HUES64 (cell line): ENCODE results near the gene SERPINE2. TPM values are rescaled to one million over a fixed set of nuclear protein-coding genes. Genes with fewer than 3 reads are reported as not detected.
A peak's percentile ranks its signal among the peaks of the same experiment; 100 is the strongest.

Source experiments
- H3K27ac ChIP-seq: 2 replicates; pipeline ENCODE4 v1.7.0; 2013; ENCODE audit warnings: low read depth, low read length, inconsistent platforms
- H3K27me3 ChIP-seq: 2 replicates; pipeline ENCODE4 v1.6.1; 2013; ENCODE audit warnings: mild to moderate bottlenecking, low read length; ENCODE audit not compliant: insufficient read depth
- H3K36me3 ChIP-seq: 2 replicates; pipeline ENCODE4 v1.6.1; 2013; ENCODE audit warnings: mild to moderate bottlenecking, low read length; ENCODE audit not compliant: insufficient read depth
- H3K4me1 ChIP-seq: 2 replicates; pipeline ENCODE4 v1.6.1; 2013; ENCODE audit warnings: mild to moderate bottlenecking, low read length, moderate library complexity; ENCODE audit not compliant: insufficient read depth
- H3K4me3 ChIP-seq: 2 replicates; pipeline ENCODE4 v1.5.1; 2013; ENCODE audit warnings: mild to moderate bottlenecking, low read length, moderate library complexity
- H3K9ac ChIP-seq: 2 replicates; pipeline ENCODE4 v1.6.1; 2013; ENCODE audit warnings: mild to moderate bottlenecking, low read depth, low read length
- H3K9me3 ChIP-seq: 2 replicates; pipeline ENCODE4 v1.6.1; 2013; ENCODE audit warnings: low read depth, low read length; ENCODE audit not compliant: insufficient read depth
- WGBS: fragments of 150-250, 120-280 bp; methylation state at CpG from one replicate; pipeline ENCODE4 v1.1.7; 2013; ENCODE audit warnings: missing lambda C conversion rate; 5-methylcytosine and 5-hydroxymethylcytosine counted together
- polyA plus RNA-seq, 2 experiments: library from polyadenylated mRNA; stranded (reverse); fragments of 50-300 nt; gene quantifications; one replicate each; pipeline ENCODE4 v1.2.3, GENCODE V29; 2013

The SERPINE2 gene
- polyA plus RNA-seq (2013, experiment 1 of 2): 162 TPM
- polyA plus RNA-seq (2013, experiment 2 of 2): 185 TPM

DNA sequence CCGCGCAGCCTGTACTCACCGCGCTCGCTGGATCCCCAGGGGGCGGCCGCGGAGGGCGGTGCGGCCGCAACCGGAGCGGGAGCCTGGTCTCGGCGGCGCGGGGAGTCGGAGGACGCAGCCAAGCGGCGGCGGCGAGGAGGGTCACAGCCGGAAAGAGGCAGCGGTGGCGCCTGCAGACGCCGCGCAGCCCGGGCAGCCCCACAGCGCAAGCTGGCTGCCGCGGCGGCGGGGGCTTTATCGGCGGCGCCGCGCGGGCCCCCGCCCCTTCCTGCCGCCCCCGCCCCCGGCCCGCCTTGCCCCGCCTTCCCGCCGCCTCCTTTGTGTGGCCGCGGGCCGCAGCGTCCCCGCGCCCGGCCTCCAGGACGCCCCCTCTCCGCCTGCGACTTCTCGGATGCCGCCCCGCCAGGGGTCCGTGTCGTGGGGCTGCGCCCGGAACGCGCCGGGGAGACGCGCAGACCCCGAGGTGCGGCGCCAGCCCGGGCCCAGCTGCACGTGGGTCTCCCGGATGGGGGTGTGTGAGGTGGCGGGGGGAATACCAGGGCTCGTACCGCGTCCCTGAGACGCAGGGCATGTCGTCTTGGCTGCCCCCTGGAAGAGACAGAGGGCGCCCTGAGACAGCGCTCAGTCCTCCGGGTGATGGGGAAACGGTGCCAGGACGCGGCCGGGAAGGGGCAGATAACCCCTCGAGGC is at the start of gene SERPINE2:
SERPINE2 (minus strand) TSS at position 207 of the 690 bp plus-strand sequence. CDS start 37,386 bp downstream, outside the sequence.
- Histone ChIP-seq H3K9me3 (no peaks in the 10 kb centered on the region), H3K9ac (peak within 1 kb of the TSS; percentile 87), H3K4me1 (peaks cover 12% of the 10 kb centered on the region), H3K36me3 (no peaks in the 10 kb centered on the region), H3K27me3 (peaks cover 44% of the 10 kb centered on the region), H3K27ac (peak within 1 kb of the TSS; percentile 42; the same call in 1 of the 2 replicates), H3K4me3 (peak within 1 kb of the TSS; percentile 71)
- WGBS: under 1% methylated on average over 91 of the region's 91 CpGs

GRCh38 chr2:224086226-224086914 is 47.3 kb upstream of the SERPINE2 start:
- H3K4me3 ChIP-seq: no peak overlapping the region
- H3K36me3 ChIP-seq: no peaks in the 10 kb centered on the region
- H3K9me3 ChIP-seq: no peaks in the 10 kb centered on the region
- no peak overlapping the region for H3K27ac ChIP-seq
- WGBS: 92% methylated on average over 3 of the region's 3 CpGs
- no peak overlapping the region for H3K9ac ChIP-seq
- no peaks in the 10 kb centered on the region for H3K27me3 ChIP-seq
- H3K4me1 ChIP-seq: peaks cover 4% of the 10 kb centered on the region; the same call in 1 of the 2 replicates

DNA sequence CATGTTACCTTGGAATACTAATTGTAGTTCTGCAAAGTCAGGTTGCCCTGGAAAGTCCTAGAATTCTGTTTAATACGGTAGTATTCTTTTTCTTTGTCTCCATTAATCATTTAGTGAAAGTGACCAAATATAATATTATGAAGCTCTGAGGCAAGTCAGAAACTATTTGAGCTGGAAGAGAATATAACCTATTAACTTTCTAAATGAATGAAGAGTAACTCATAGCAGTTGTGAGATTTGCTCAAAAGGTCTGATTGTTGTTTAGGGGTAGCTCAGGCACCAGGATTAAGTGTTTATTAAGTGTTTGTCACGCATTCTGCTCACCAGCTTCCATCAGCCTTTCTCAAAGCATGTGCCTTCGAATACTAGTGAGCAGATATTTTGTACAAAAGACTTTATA is 46.7 kb upstream of the SERPINE2 start:
- Histone ChIP-seq H3K4me1 (peaks cover 4% of the 10 kb centered on the region; the same call in 1 of the 2 replicates), H3K9me3 (no peaks in the 10 kb centered on the region), H3K36me3 (no peaks in the 10 kb centered on the region), H3K27ac (no peak overlapping the region), H3K4me3 (no peak overlapping the region), H3K27me3 (no peaks in the 10 kb centered on the region), H3K9ac (no peak overlapping the region)
- WGBS: 88% methylated on average over 1 of the region's 3 CpGs

- no peaks in the 10 kb centered on the region for H3K27me3 ChIP-seq
- no peaks in the 10 kb centered on the region for H3K36me3 ChIP-seq
- no peak overlapping the region for H3K9ac ChIP-seq
- no peak overlapping the region for H3K4me3 ChIP-seq
- no peaks in the 10 kb centered on the region for H3K9me3 ChIP-seq
- 98% methylated on average over 2 of the region's 2 CpGs for WGBS
- H3K27ac ChIP-seq: no peak overlapping the region
- H3K4me1 ChIP-seq: peaks cover 4% of the 10 kb centered on the region; the same call in 1 of the 2 replicates
These were observed 46.2 kb upstream of the SERPINE2 start for GRCh38 chr2:224085246-224085645.

- Histone ChIP-seq H3K9ac (no peak overlapping the region), H3K4me3 (no peak overlapping the region), H3K4me1 (peaks cover 4% of the 10 kb centered on the region; the same call in 1 of the 2 replicates), H3K36me3 (no peaks in the 10 kb centered on the region), H3K27me3 (no peaks in the 10 kb centered on the region), H3K9me3 (no peaks in the 10 kb centered on the region), H3K27ac (no peak overlapping the region)
- 92% methylated on average over 3 of the region's 3 CpGs for WGBS
These were observed 45.3 kb upstream of the SERPINE2 start for GRCh38 chr2:224084266-224084892.

DNA sequence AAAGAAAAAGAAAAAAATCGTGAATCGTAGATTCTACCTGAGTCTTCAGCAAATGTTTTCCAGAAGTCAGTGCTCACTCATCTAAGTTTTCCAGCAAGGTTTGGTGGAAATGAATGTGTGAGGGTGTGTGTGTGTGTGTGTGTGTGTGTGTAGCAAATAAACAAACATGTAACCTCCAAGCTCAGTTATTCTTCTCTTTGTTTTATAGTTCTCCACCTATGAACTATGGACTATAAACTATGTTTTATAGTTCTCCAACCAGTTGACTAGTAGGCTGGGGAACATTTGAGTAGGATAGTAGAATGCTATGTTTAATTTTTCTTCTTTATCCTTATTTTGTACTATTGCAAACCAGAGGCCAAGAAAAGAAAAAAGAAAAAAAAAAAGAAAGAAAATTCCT is 44.6 kb upstream of the SERPINE2 start:
- Histone ChIP-seq H3K27ac (no peak overlapping the region), H3K9ac (no peak overlapping the region)
- WGBS: 97% methylated on average over 2 of the region's 2 CpGs

GRCh38 chr2:224078656-224079055 is 39.6 kb upstream of the SERPINE2 start:
- H3K4me1 ChIP-seq: no peaks in the 10 kb centered on the region
- 94% methylated on average over 8 of the region's 8 CpGs for WGBS

More for the DNA sequence above, 44.6 kb upstream of the SERPINE2 start:
- H3K4me3 ChIP-seq: no peak overlapping the region
- H3K9me3 ChIP-seq: no peaks in the 10 kb centered on the region
- no peaks in the 10 kb centered on the region for H3K36me3 ChIP-seq
- peaks cover 4% of the 10 kb centered on the region; the same call in 1 of the 2 replicates for H3K4me1 ChIP-seq
- H3K27me3 ChIP-seq: no peaks in the 10 kb centered on the region

GRCh38 chr2:224077773-224078507 is 38.9 kb upstream of the SERPINE2 start:
- 80% methylated on average over 5 of the region's 5 CpGs for whole genome bisulfite sequencing
- H3K36me3 ChIP-seq: no peaks in the 10 kb centered on the region
- H3K4me1 ChIP-seq: no peaks in the 10 kb centered on the region
- H3K9ac ChIP-seq: no peak overlapping the region
- no peaks in the 10 kb centered on the region for H3K9me3 ChIP-seq
- H3K4me3 ChIP-seq: no peak overlapping the region
- H3K27ac ChIP-seq: no peak overlapping the region
- H3K27me3 ChIP-seq: no peaks in the 10 kb centered on the region

More at GRCh38 chr2:224078656-224079055, 39.6 kb upstream of the SERPINE2 start:
- Histone ChIP-seq H3K36me3 (no peaks in the 10 kb centered on the region), H3K27me3 (no peaks in the 10 kb centered on the region), H3K27ac (no peak overlapping the region), H3K9ac (no peak overlapping the region), H3K4me3 (no peak overlapping the region), H3K9me3 (no peaks in the 10 kb centered on the region)

GRCh38 chr2:224075588-224075987 is 36.5 kb upstream of the SERPINE2 start:
- 89% methylated on average over 3 of the region's 3 CpGs for WGBS
- Histone ChIP-seq H3K4me3 (no peak overlapping the region), H3K36me3 (no peaks in the 10 kb centered on the region), H3K9me3 (no peaks in the 10 kb centered on the region), H3K27ac (no peak overlapping the region), H3K4me1 (no peaks in the 10 kb centered on the region), H3K27me3 (no peaks in the 10 kb centered on the region), H3K9ac (no peak overlapping the region)

DNA sequence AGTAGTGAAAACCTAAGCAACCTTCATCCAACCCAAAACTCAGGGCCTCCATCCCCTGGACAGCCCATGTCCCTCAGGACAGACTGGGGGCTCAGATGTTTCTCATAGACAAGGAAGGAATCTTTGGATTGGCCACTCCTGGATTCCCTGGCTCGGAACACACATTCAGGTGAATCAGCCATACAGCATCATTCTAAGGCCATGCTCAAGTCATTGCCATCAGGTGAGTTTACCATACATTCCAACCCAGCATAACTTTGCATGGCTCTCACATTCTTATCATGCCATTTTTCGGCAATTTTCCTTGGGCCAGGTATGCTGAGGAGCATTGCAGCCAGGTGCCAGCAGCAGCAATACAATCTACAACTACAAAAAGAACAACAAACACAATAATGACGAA is 34.6 kb upstream of the SERPINE2 start:
- WGBS: 95% methylated on average over 3 of the region's 3 CpGs

More for the DNA sequence above, 34.6 kb upstream of the SERPINE2 start:
- Histone ChIP-seq H3K4me1 (no peaks in the 10 kb centered on the region), H3K36me3 (no peaks in the 10 kb centered on the region), H3K27ac (no peak overlapping the region), H3K27me3 (no peaks in the 10 kb centered on the region), H3K4me3 (no peak overlapping the region), H3K9ac (no peak overlapping the region), H3K9me3 (no peaks in the 10 kb centered on the region)
